ENCODE data around the gene ARHGAP26.

ARHGAP26 gene

DNA sequence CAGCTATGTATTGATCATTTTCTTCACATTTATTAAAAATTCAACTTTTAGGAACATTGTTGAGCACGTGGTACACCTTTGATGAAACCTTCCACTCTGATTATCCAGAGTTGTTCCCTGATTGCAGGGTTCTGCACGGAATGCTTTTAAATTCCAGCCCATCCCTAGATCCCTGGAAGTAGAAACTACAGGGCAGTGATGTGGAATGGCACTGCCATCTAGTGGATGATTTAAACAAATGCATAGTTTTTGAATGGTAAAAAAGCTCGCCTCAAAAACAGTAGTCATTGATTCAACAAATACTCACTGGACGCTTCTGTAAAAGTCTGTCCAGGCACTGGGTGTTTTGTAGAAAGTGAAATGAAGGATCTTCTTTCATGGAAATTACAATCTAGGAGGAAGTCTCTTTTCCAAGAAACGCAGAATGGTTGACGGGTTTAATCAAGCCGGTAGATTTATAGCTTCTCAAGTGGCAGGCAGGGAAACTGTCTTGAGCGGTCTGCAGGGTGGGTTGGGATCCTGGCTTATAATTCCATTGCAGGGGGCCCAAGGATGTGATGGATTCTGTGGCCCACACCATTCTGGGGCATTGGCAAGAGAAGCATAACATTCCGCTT, 118.4 kb downstream of the ARHGAP26 start:
- Histone ChIP-seq H3K27ac (peak overlapping the region; percentile 7), H3K4me1 (ENCODE audit: control insufficient read depth in 1 of 2, insufficient read depth in 1 of 2, low read depth in 1 of 2, low read length in 1 of 2) (no peaks in the 10 kb centered on the region), H3K36me3 (peaks cover 70% of the 10 kb centered on the region), H3K27me3 (no peaks in the 10 kb centered on the region), H3K9me3 (no peaks in the 10 kb centered on the region), H3K4me3 (ENCODE audit: low read depth in 1 of 2, low read length in 1 of 2) (no peak overlapping the region)
- TF ChIP-seq, protein P1, sequence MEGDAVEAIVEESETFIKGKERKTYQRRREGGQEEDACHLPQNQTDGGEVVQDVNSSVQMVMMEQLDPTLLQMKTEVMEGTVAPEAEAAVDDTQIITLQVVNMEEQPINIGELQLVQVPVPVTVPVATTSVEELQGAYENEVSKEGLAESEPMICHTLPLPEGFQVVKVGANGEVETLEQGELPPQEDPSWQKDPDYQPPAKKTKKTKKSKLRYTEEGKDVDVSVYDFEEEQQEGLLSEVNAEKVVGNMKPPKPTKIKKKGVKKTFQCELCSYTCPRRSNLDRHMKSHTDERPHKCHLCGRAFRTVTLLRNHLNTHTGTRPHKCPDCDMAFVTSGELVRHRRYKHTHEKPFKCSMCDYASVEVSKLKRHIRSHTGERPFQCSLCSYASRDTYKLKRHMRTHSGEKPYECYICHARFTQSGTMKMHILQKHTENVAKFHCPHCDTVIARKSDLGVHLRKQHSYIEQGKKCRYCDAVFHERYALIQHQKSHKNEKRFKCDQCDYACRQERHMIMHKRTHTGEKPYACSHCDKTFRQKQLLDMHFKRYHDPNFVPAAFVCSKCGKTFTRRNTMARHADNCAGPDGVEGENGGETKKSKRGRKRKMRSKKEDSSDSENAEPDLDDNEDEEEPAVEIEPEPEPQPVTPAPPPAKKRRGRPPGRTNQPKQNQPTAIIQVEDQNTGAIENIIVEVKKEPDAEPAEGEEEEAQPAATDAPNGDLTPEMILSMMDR (IDR thresholded peaks at IDR 0.05): peak; percentile 26

DNA sequence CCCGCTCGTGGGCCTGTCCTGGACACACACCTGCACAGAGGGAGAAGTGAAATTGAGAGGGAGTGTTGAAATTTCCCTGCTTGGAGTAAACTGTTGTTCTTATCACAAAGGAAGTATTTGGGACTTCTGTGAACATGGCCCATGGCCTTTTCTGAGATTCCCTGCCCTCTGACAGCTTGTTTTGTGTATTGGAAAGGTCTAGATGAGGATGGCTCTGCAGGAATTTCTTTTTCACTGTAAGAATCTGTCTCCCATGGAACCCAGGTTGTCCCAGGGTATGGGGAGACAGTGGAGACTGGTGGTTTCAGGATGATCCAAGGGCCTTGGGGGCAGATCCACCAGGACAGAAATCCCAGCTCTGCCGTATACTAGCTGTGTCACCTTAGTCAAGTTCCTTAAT, 121.8 kb downstream of the ARHGAP26 start:
- H3K36me3 ChIP-seq: peaks cover 69% of the 10 kb centered on the region
- H3K4me3 ChIP-seq (ENCODE audit: low read depth in 1 of 2, low read length in 1 of 2): no peak overlapping the region
- H3K27me3 ChIP-seq: no peaks in the 10 kb centered on the region
- TF ChIP-seq, protein P1 (IDR thresholded peaks at IDR 0.05): no peak
- no peaks in the 10 kb centered on the region for H3K9me3 ChIP-seq
- H3K4me1 ChIP-seq (ENCODE audit: control insufficient read depth in 1 of 2, insufficient read depth in 1 of 2, low read depth in 1 of 2, low read length in 1 of 2): no peaks in the 10 kb centered on the region
- H3K27ac ChIP-seq: no peak overlapping the region

DNA sequence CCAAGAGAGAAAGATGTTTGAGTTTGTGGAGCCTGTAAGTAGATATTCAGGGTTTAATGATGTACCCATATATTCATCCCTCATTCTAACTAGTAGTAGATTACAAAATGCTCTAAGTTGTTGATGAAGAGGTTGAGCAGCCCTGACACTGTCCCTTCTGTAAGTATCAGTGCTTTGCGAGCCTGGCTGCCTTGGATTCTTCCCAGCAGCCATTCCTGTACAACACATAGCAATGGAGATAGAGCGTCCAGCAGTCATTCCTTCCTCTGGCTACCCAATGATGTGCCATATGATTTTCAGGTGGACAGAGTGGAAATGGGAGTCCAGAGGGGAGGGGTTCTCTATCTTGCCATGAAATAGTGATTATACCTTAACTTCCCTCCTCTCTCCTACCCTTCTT, 124.1 kb downstream of the ARHGAP26 start:
- Histone ChIP-seq H3K9me3 (no peaks in the 10 kb centered on the region), H3K4me1 (ENCODE audit: control insufficient read depth in 1 of 2, insufficient read depth in 1 of 2, low read depth in 1 of 2, low read length in 1 of 2) (no peaks in the 10 kb centered on the region), H3K27ac (no peak overlapping the region), H3K27me3 (no peaks in the 10 kb centered on the region), H3K4me3 (ENCODE audit: low read depth in 1 of 2, low read length in 1 of 2) (no peak overlapping the region), H3K36me3 (peaks cover 69% of the 10 kb centered on the region)
- TF ChIP-seq, protein P1 (IDR thresholded peaks at IDR 0.05): no peak

DNA sequence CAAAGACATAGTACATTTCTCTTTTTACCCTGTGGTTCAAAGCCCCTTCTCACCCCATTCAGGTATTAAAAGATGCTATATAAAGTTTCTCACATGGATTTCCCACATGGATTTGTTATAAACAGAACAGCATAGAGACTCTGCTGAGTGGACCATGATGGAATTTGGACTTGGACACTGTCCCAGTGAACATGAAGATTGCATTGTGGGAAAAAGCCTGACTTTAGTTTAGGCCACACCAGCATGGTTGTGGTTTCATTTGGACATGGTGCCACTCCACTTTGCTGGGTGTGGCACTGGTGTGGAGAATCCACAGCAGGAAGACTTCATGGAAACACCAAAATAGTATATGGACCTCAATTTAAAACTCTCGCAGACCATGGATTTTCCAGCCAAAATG, 124.6 kb downstream of the ARHGAP26 start:
- Histone ChIP-seq H3K9me3 (no peaks in the 10 kb centered on the region), H3K36me3 (peaks cover 67% of the 10 kb centered on the region), H3K4me1 (ENCODE audit: control insufficient read depth in 1 of 2, insufficient read depth in 1 of 2, low read depth in 1 of 2, low read length in 1 of 2) (no peaks in the 10 kb centered on the region), H3K27ac (no peak overlapping the region), H3K27me3 (no peaks in the 10 kb centered on the region), H3K4me3 (ENCODE audit: low read depth in 1 of 2, low read length in 1 of 2) (no peak overlapping the region)
- TF ChIP-seq, protein P1 (IDR thresholded peaks at IDR 0.05): no peak

DNA sequence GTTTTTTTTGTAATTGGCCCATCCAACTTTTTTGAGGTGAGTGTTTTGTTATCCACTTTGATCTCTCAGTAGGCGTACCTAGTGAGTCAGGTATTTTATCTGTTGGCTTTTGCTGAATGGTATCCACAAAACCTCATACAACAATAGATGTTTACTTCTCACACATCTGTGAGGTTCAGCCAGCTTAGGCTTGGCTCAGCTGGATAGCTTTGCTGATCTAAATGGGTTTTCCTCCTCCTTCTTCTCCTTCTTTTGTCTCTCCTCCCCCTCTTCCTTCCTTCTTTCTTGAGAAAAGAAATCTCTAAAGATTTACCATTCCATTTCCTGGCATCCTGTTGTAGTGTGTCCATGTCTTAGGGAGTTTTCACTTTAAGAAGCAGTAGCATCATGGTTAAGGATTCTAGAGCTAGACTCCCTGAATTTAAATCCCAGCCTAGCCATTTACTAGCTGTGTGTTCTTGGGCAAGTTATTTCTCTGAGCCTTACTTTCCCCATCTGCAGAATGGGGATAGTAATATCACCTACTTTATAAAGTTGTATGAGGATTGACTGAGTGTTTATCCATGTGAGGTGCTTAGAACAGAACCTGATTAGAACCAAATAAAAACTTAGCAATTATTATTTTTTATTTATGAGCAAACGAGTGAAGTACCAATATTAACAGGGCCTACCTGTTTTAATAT, 126.3 kb downstream of the ARHGAP26 start:
- Histone ChIP-seq H3K4me1 (ENCODE audit: control insufficient read depth in 1 of 2, insufficient read depth in 1 of 2, low read depth in 1 of 2, low read length in 1 of 2) (peaks cover 2 to 7% of the 10 kb centered on the region in 2 experiments), H3K27ac (no peak overlapping the region), H3K36me3 (peaks cover 72% of the 10 kb centered on the region), H3K9me3 (no peaks in the 10 kb centered on the region), H3K27me3 (no peaks in the 10 kb centered on the region), H3K4me3 (ENCODE audit: low read depth in 1 of 2, low read length in 1 of 2) (no peak overlapping the region)
- TF ChIP-seq, protein P1 (IDR thresholded peaks at IDR 0.05): no peak

Measured in neutrophil (primary cell).